HepG2 (cell line): ENCODE measurements around the gene HTR1D. TPM values are rescaled to one million over a fixed set of nuclear protein-coding genes. Genes with fewer than 3 reads are reported as not detected.

Experiments
- ATAC-seq: fragments of 200-7000 bp; cut with Tn5 transposase; 3 replicates; pipeline ENCODE4 v1.9.1; 2020; ENCODE audit warnings: mild to moderate bottlenecking, moderate library complexity
- BruUV-seq: library from RNA; stranded (reverse); fragments of 400-500 nt; replicated peaks from 2 replicates; lab custom pipeline; 2021; lab: Mats Ljungman, UMichigan
- CTCF ChIA-PET: fragments of 300-600 bp; formaldehyde crosslinking; extraction: SDS; loops from one replicate; lab custom pipeline; 2021; ENCODE audit warnings: low total read pairs, inconsistent platforms, low intra/inter-chr PET ratio; lab: Yijun Ruan, JAX
- POLR2A ChIA-PET: fragments of 350-600 bp; sonication (Branson Sonifier 250); formaldehyde crosslinking; loops from one replicate; lab custom pipeline; 2020; ENCODE audit warnings: antibody characterized with exemption, inconsistent platforms; lab: Yijun Ruan, JAX
- DNase-seq: peaks from one replicate; pipeline ENCODE4 v3.0.0-alpha.2; 2015; ENCODE audit warnings: low spot score
- FAIRE-seq: peaks from 3 replicates; lab custom pipeline; 2011; peaks lifted over from hg19 to GRCh38; lab: Jason Lieb, UNC
- H2AFZ ChIP-seq: one replicate; pipeline ENCODE4 v1.6.1; 2011; ENCODE audit warnings: low read length, inconsistent platforms
- H3K27ac ChIP-seq: fragments of 300-600 bp; 3 replicates; pipeline ENCODE4 v1.8.0; 2011; ENCODE audit warnings: mixed run types, mild to moderate bottlenecking, mixed read lengths, low read length, inconsistent platforms; ENCODE audit not compliant: insufficient read depth; ENCODE audit errors: extremely low read length
- H3K27me3 ChIP-seq, 2 experiments: fragments of 200-600 bp in 1 of 2; 2 replicates in 1 of 2; 3 replicates in 1 of 2; pipeline versions ENCODE4 v1.6.0 to v1.8.0; 2011; ENCODE audit warnings: low read length in 2 of 2, mild to moderate bottlenecking in 2 of 2, moderate library complexity in 2 of 2, inconsistent platforms in 1 of 2; ENCODE audit not compliant: insufficient read depth in 2 of 2, control insufficient read depth in 1 of 2
- H3K36me3 ChIP-seq, 2 experiments: fragments of 200-600 bp in 1 of 2; replicated peaks in 1 of 2; 2 replicates in 1 of 2; 3 replicates in 1 of 2; pipeline versions ENCODE4 v1.5.1 to v1.8.0; 2011; ENCODE audit warnings: low read length in 2 of 2, inconsistent platforms in 1 of 2; ENCODE audit not compliant: insufficient read depth in 2 of 2, control insufficient read depth in 1 of 2
- H3K4me1 ChIP-seq: 2 replicates; pipeline ENCODE4 v1.5.1; 2012; ENCODE audit warnings: low read length, inconsistent platforms; ENCODE audit not compliant: insufficient read depth
- H3K4me2 ChIP-seq: 2 replicates; pipeline ENCODE4 v1.6.0; 2011; ENCODE audit warnings: low read depth, low read length, inconsistent platforms
- H3K4me3 ChIP-seq, 3 experiments: fragments of 200-600 bp in 1 of 3; sonication (generic), shearing (Covaris generic) in 1 of 3; replicated peaks in 1 of 3; 2 replicates each; pipeline ENCODE4 v1.5.1; 2011 to 2016; ENCODE audit warnings: low read length in 3 of 3, inconsistent platforms in 2 of 3, low read depth in 2 of 3, mild to moderate bottlenecking in 2 of 3, control low read depth in 1 of 3, mixed read lengths in 1 of 3; ENCODE audit not compliant: insufficient read depth in 1 of 3
- H3K79me2 ChIP-seq: one replicate; pipeline ENCODE4 v1.6.1; 2011; ENCODE audit warnings: low read length, inconsistent platforms; ENCODE audit not compliant: insufficient read depth
- H3K9ac ChIP-seq: 2 replicates; pipeline ENCODE4 v1.6.0; 2011; ENCODE audit warnings: mild to moderate bottlenecking, low read depth, low read length, inconsistent platforms; ENCODE audit not compliant: insufficient read depth
- H3K9me3 ChIP-seq: 2 replicates; pipeline ENCODE4 v1.5.1; 2012; ENCODE audit warnings: mild to moderate bottlenecking, low read length
- H4K20me1 ChIP-seq: 2 replicates; pipeline ENCODE4 v1.6.0; 2011; ENCODE audit warnings: inconsistent platforms, mild to moderate bottlenecking, low read length, moderate library complexity; ENCODE audit not compliant: insufficient read depth
- GTF3A ChIP-seq: sonication (generic); formaldehyde crosslinking; conservative IDR thresholded peaks from 2 replicates; pipeline ENCODE4 v1.4.0; 2020; ENCODE audit warnings: mild to moderate bottlenecking, missing genetic modification reagents
- RELA ChIP-seq: sonication (generic); formaldehyde crosslinking; IDR thresholded peaks from 2 replicates; pipeline ENCODE4 v1.4.0; 2020; ENCODE audit warnings: missing genetic modification reagents
- REST ChIP-seq, 2 experiments: IDR thresholded peaks; 2 replicates each; pipeline ENCODE4 v1.6.1; 2011 to 2012; ENCODE audit warnings: low read length in 2 of 2, borderline replicate concordance in 1 of 2, low read depth in 1 of 2, mild to moderate bottlenecking in 1 of 2, moderate library complexity in 1 of 2
- RXRA ChIP-seq: sonication (generic); formaldehyde crosslinking; IDR thresholded peaks from 2 replicates; pipeline ENCODE4 v1.5.1; 2020; ENCODE audit warnings: missing genetic modification reagents
- ZNF12 ChIP-seq: sonication (generic); formaldehyde crosslinking; IDR thresholded peaks from 2 replicates; pipeline ENCODE4 v1.5.0; 2020; ENCODE audit warnings: missing genetic modification reagents
- ZNF235 ChIP-seq: sonication (generic); formaldehyde crosslinking; IDR thresholded peaks from 2 replicates; pipeline ENCODE4 v1.8.1; 2023; ENCODE audit warnings: mild to moderate bottlenecking, missing genetic modification reagents, borderline replicate concordance
- ZNF644 ChIP-seq: IDR thresholded peaks from 2 replicates; pipeline ENCODE4 v1.6.1; 2016; ENCODE audit warnings: low read depth
- WGBS: methylation state at CpG from one replicate; pipeline ENCODE4 v1.1.6; 2017; ENCODE audit warnings: low lambda C conversion rate; 5-methylcytosine and 5-hydroxymethylcytosine counted together
- in situ Hi-C: cut with HindIII; loops from 2 replicates; pipeline ENCODE4 v1.10.0; 2017; ENCODE audit warnings: low pct_unique_long_range_greater_than_20kb; ENCODE audit not compliant: extremely low pct_ligation_motif_present
- intact Hi-C: fragments of 100-400 bp; cut with micrococcal nuclease; formaldehyde crosslinking; loops from one replicate; pipeline ENCODE4 v1.10.0; 2022; ENCODE audit not compliant: unreplicated experiment
- polyA plus RNA-seq, 8 experiments: library from polyadenylated mRNA; depleted of rRNA in 3 of 8; stranded (reverse) in 7 of 8; unstranded in 1 of 8; fragments of >200 nt; fragmentation: Illumina TruSeq in 4 of 8; extraction: Trizol in 4 of 8; gene quantifications; 2 replicates each; pipeline versions ENCODE4 v1.2.1 to v1.2.3, GENCODE V29; 2011 to 2016; ENCODE audit warnings: low read depth in 4 of 8, missing spikeins in 1 of 8, mixed read lengths in 1 of 8; ENCODE audit not compliant: insufficient read depth in 1 of 8
- total RNA-seq, 5 experiments: library from RNA; depleted of rRNA; stranded (reverse); fragments of >200 nt; fragmentation: Illumina TruSeq; extraction: Trizol; gene quantifications; 2 replicates each; pipeline ENCODE4 v1.2.3, GENCODE V29; 2016; ENCODE audit warnings: low read depth in 1 of 5

The HTR1D gene
- total and polyA plus RNA-seq, 2 of the 13 experiments (the other 11 are each of a cell fraction or from before 2014, with no cell fraction given): 0.04 to 0.07 TPM

GRCh38 chr1:23191199-23191598 is 26.1 kb downstream of the HTR1D start:
- intact Hi-C loops: no loop called here
- Histone ChIP-seq H3K79me2 (no peaks in the 10 kb centered on the region), H3K27me3 (no peaks in the 10 kb centered on the region), H3K27ac (no peak overlapping the region), H3K9ac (no peak overlapping the region), H3K4me1 (peaks cover 41% of the 10 kb centered on the region), H4K20me1 (no peaks in the 10 kb centered on the region), H3K4me2 (no peak overlapping the region), H3K36me3 (no peaks in the 10 kb centered on the region), H3K4me3 (no peak overlapping the region), H2AFZ (no peak overlapping the region), H3K9me3 (no peaks in the 10 kb centered on the region)
- 71% methylated on average over 3 of the region's 3 CpGs for WGBS
- ATAC-seq: no peak
- no peak for FAIRE-seq
- DNase-seq: no peak
- BruUV-seq: no TSS peak
- ChIA-PET CTCF (no interaction called here), POLR2A (no interaction called here)
- in situ Hi-C loops: loop anchor here (5.0 kb wide), 1 partner anchor 214 kb away; no protein-coding TSS in a partner anchor
- TF ChIP-seq ZNF644 (no peak), RXRA (CRISPR knock-in tag) (no peak), REST (IDR thresholded peaks at IDR 0.05; ENCODE audit: borderline replicate concordance in 1 of 2, low read depth in 1 of 2, low read length in 2 of 2) (no peak), ZNF235 (CRISPR knock-in tag) (no peak), ZNF12 (CRISPR knock-in tag) (no peak), GTF3A (CRISPR knock-in tag) (no peak), RELA (CRISPR knock-in tag) (no peak)
